Bone marrow (tissue), 2 donors: ENCODE results near the gene ROR2.

Source experiments
- DNase-seq, 2 donors: peaks; one replicate each; lab custom pipeline; 2025; lab: John Stamatoyannopoulos, UW

ROR2 gene

DNA sequence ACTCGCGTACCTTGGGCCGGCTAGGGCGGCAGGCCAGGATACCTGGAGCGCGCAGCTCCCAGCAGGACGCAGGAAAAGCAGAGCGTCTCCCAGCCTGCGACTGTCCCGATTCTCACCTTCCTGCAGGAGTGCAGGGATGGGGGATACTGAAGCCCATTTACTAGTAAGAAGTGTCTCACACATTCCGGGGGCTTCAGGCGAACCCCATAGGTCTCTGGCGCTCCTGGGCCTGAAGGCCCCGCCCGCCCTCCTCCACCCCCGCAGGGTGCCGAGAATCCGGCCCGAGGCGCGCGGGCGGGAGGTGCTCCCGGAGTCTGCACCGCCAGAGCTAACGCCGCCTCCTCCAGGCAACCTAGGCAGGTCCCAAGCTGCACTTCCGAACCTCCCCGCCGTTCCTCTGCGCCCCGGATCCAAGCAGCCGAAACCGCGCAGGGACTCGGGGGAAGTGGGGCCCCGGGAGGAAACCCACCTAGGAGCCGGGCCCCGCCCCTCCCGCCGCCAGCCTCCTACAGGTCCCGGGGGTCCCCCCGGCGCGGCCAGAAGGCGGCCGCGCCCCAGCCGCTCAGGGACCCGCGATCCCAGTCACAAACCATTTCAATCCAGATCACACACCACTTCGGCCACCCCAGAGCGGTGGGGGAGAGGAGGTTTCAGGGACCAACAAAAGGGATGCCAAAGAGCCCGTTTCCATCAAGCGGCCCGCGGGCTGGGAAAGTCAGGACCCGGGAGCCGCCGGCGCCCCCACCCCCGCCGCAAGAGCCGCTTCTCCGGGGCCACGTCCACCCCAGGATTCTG lies 1.2 kb downstream of the ROR2 start:
- DNase-seq = no peak

DNA sequence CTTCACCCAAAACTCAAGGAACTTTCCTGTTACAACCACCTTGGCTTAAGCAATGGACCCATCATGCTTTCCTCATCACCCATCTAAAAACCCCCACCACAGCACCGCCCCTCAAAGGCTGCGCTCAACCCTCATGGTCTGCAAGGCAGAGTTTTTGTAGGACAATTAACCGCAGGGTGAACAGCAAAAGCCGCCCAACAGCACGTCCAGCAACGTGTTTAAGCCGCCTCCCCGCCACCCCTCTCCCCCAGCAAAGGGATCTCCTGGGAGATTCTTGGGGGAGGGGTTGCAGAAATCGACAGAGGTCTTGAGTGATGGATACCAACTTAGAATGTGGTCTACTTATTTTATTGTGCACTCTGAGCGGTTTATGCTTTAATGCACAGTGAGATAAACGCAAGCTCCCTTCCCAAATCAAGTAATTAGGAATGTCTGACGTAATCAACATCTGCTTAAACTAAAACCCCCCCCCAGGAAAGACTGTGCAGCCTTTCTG lies 1.9 kb downstream of the ROR2 start:
- DNase-seq = no peak

DNA sequence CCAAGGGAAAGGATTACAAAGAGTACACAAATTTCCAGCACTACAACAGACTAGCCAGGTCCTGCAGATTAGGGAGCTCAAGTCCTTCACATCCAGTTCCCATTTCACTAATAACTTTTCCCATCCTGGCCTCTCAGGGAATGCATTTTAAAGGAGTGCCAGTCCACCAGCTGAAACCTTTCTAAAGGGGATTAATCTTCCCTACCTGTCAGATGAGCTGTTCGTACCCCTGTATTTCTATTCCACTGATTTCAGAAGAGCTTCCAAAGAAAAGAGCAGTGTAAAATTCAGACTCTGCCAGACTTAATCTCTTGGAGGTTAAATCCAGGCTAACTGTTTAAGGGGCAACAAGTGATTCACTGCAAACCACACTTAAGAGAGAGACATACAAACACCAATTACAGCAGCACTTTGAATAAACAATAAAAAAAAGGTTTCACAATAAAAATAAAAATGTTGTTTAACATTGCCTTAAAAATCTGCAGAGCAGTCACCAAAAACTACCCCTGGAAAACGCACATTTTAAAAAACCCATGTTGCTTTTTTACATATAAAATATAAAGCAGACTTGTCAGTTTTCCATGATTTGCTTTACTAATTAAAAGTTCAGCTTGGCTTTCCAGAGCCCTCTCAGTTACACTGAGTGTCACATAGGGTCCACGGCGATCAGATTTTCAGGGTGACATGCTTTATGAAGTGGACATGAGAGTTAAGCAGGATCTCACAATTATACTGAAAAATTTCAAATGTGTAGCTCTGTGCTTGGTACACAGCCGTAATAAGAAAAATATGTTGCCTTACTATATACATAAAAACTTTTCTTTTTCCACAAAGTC lies 3.2 kb downstream of the ROR2 start:
- DNase-seq = no peak

DNA sequence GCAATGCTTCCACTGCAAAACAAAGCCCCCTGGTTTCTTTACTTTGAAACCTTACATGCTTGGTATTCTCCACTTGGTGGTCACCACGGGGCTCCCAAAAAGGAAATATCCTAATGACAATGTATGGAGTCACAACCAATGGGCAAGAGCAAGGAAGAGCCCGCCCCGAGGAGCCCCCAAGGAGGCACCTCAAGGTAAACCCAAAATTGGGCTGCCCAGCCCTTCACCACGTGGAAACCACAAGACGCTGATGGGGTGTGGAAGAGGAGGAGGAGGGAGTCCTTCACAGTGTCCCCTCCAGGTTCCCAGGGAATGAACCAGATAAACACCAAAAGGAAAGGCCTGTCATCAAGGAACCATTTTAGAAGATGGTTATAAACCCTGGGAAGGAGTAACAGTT lies 3.8 kb downstream of the ROR2 start:
- DNase-seq = no peak

DNA sequence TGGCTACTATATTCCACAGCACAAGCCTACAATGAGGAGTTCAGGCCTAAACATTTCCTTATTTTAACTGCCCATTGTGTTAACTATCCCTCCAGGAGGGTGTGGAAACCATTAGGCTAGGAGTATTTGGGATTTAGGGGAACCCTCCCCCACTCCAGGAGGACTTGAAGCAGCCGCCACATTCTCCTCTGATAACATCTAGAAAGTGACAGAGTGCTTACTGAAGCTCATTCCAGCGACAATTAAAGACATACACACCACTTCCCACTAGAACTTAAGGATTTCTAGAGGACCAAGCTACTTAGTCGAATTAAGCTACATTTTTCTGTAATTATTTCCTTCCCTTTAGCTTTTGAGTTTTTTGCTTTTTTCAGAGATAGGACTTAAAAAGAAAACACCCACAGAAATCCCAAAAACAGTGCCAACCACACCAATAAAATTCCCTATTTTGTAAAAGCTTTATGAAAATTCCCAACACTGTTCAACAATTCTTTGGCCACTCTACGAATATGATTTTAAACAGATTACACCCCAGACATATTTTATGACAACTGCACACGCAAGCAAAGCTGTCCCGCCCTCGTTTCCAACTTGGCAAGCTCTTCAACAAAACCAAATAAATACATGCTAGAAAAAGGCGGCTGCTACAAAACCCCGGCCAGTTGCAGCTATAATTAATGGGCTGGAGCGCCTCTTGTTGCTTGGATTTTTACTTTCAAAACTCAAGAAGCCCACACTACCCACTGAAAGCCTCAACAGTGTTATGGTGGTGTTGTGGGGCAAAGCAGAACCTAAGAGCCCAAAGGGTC lies 4.5 kb downstream of the ROR2 start:
- no peak for DNase-seq

DNA sequence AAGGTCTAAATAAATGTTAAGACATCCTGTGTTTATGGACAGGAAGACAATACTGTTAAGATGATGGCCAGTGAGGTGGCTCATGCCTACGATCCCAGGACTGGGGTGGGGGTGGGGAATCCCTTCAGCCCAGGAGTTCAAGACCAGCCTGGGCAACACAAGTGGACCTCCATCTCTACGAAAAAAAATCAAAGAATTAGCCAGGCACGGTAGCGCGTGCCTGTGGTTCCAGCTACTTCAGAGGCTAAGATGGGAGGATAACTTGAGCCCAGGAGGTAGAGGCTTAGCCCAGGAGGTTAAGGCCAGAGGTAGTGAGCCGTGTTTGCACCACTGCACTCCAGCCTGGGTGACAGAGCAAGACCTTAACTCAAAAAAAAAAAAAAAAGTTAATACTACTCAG lies 5.3 kb downstream of the ROR2 start:
- DNase-seq = no peak

DNA sequence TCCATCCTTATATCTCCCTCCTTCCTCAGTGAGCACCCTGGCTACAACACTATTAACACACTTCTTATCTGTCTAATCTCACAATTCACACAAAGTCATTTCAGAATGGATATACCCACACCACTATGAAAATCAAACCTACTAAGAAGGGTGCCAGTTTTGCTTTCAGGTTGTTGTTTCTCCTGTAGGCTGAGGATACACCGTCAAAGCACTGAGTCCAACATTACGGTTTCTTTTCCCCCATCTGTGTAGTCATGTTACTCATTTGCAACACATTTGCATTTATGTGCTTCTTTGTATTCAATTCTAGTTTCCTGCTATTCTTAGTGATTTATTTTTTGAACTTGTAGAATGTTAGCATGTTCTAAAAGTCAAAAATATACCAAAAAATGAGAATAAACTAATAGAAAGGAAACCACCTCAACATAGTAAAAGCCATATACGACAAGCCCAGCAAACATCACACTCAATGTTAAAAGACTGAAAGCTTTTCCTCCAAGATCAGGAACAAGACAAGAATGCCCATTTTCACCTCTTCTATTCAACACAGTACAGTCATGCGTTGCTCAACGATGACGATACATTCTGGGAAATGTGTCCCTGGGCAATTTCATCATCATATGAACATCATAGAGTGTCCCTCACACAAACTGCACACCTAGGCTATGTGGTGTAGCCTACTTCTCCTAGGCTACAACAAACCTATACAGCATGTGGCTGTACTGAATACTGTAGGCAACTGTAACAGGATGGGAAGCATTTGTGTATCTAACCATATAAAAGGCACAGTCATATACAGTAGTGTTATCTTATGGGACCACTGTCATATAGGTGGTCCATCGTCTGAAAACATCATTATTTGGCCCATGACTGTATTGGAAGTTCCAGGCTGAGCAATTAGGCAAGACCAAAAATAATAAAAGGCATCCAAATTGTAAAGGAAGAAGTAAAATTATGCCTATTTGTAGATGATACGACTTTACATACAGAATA lies 6.3 kb downstream of the ROR2 start:
- no peak for DNase-seq

DNA sequence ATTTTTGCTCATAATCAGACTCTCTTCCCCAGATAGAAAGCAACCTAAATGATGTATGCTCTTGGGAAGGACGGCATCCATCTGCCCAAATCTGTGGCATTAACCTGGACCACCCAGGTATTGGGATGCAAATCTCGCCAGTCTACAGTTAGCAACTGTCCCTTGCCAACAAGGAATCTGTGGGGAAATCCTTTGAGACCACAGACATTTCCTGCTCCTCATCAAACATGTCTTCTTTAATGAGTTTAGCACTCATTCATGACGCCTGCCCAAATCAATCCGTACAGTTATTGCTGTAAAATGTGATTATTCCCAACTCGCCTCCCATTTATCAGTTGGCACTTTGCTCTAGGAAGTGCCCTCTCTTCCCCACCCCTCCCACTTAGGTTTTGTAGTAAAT lies 7.8 kb downstream of the ROR2 start:
- no peak for DNase-seq

DNA sequence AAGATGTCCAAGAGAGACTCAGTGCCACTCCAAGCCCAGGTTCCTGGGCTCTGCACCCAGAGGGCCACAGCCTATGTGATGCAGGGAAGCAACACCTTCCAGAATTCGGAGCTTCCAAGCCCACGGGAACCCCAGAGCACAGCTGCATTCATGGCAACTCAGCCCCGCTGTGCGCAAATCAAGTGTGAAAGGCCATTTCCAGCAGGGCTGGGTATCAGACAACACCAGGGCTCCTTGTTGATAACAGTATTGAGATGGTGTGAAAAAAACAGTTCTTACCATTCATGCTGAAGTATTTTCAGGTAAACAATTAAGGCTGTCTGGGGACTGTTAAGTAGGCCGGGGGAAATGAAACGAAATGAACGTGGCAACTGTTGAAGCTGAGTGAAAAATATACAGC lies 10.1 kb downstream of the ROR2 start:
- no peak for DNase-seq

DNA sequence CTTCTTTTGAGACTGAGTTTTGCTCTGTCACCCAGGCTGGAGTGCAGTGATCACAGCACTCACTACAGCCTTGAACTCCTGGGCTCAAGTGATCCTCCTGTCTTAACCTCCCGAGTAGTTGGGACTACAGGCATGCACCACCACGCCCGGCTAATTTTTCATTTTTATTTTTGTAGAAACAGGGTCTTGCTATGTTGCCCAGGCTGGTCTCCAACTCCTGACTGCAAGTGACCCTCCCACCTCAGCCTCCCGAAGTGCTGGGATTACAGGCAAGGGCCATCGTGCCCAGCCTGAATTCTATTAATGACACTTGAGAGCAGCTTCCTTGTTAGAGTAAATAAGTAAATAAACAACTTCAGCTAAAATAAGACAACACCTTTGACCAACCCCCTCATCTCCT lies 12.3 kb downstream of the ROR2 start:
- DNase-seq = no peak

DNA sequence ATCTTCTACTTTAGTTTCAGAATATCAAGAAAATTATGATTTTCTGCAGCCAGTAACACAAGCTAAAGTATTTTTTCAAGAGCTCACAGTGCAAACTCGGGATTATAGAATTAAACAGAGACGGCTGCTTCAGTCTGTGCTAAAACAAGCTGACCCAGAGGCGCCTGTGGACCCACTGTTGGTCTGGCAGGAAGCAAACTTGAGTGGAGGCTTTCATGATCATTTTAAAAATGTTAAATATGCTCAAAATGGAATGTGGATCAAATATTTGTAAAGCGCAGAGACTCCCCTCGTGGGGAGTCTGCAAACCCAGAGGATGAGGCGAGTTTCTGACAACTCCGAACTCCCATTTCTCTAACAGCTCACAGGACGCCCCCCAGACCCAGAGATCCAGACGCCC lies 13.0 kb downstream of the ROR2 start:
- no peak for DNase-seq

DNA sequence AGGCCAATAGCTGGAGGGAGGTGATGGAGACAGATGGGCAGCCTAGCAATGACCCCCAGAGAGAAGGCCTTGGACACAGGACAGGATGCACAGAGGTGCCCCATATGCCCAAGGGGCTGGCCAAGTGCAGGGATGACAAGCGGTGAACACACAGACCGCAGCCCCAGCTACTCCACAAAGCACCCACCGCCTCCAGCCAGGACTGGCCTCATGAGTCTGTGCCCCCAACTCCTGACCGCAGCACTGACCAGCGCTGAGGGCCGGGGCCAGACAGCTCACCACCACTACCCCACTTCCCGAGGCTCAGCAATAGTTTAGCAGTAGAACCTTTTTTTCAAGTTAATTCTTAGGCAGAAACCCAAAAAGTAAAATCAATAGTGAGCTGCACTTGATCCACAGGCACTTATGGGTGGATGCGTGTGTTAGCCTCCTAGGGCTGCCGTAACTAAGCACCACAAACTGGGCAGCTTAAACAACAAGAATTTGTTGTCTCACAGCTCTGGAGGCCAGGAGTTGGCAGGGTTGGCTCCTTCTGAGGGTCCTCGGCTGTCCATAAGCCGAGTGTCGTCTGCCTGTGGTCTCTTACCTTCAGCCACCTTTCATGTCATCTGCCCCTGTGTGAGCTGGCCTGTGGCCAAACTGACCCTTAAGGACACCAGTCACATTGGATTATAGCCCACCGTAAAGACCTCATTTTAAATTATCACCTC lies 14.1 kb downstream of the ROR2 start:
- DNase-seq = no peak

DNA sequence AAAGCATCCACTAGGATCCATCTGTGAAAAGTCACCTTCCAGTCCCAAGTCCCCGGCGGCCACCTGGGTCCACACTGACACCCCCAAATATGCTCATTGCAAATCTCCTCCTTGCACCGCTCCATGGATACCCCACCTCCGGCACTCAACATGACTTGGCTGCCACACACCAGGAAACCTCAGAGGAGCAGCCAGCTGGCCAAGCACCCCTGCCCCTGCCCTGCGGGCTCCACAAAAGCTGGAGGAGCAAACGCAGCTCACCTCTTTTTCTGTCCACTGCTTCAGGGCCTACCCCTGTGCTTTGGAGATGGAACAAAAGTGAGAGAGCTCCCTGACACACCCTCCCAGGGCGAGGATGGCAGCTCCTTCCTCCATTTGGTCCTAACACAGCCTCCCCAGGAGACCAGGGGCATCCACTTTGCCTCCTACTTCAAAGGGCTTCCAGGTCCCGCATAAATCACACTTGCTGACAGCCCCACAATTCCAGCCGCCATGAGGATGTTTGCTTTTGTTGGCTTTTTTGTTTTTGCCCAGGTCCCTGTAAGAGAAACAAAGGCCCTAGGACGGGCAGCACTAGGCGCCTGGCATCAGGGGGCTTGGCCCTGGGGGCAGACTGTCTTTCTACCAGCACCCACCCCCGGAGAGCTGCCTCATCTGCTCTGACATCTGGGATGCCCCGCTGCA lies 14.8 kb downstream of the ROR2 start:
- DNase-seq = no peak

DNA sequence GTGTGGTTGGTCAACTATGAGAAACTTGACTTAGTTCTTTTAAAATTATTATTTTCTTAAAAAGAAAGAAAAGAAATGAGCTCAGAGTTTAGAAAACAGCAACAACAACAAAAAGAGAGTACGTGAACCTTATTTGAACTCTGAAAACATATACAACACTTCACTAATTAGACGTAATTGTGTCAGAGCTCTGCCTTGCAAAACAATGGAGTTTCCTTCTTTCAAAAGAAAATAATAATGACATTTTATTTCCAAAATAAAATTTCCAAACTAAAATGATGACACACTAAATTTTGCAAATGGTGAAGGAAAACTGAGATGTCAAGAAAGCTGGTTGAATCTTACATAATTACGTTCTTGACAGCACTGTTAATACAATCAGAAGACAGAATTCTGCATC lies 15.4 kb downstream of the ROR2 start:
- DNase-seq = no peak

DNA sequence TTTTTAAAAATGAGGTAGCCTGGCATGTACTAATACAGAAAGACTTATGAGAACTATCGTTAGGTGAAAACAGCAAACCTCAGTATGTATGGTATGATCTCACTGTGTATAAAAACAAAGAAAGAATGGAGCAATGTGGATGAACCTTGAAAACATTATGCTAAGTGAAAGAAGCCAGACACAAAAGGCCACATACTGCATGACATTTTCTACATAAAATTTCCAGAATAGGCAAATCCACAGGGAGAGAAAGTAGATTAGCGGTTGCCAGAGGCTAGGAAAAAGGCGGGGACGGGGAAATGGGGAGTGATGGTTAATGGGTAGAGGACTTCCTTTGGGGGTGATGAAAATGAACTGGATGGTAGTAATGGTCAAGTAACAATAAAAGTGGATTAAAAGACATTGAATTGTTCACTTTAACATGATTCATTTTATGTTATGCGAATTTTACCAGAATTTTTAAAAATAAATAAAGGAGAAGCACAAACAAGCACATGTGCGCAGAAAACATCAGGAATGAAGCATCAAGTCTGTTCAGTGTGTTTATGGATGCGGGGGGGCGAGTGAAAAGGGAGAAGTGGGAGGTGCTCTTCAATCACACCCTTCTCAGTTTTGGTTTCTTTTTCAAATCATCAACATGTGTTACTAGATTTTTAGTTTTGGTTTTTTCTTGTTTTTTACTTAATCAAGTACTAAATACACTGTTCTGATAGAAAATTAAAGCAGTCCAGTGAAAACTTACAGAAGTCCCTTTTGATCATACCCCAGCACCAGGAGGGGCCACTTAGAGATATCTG lies 16.3 kb downstream of the ROR2 start:
- no peak for DNase-seq

DNA sequence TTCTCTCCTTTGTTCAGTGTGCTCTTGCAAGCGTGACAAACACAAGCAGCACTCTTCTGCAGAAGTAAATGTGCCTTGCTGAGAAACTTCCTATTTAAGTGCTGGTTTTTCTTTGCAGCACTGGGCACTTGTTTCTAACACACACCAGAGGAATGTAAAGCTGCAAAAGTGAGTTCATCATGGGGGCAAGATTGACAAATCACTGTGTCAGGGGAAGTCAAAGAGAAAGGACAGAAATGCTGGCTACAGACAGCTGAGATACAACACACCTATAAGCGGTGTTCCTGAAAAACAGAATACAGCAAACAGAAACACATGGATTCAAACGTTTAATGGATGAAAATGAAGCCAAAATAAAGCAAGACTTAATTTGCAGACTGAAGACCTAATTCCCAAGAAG lies 19.6 kb downstream of the ROR2 start:
- DNase-seq = no peak

DNA sequence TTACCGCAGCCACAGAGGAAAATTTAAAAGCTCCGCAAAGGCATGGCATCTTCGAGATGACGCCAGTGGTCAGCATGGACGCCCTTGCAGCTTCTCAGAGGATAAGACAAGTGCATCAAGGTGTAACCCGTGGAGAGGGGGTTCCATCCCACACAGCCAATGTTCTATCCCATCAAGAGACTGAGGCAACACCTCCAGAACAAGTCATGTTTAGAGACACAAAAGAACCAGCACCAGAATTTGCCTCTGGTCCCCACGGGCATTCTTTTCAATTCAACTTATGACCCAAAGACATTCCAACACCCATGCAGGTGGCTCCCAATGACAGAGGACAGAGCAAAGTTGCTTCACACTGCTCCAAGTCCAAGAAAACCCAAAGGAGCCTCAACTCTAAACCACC lies 20.7 kb downstream of the ROR2 start:
- no peak for DNase-seq

DNA sequence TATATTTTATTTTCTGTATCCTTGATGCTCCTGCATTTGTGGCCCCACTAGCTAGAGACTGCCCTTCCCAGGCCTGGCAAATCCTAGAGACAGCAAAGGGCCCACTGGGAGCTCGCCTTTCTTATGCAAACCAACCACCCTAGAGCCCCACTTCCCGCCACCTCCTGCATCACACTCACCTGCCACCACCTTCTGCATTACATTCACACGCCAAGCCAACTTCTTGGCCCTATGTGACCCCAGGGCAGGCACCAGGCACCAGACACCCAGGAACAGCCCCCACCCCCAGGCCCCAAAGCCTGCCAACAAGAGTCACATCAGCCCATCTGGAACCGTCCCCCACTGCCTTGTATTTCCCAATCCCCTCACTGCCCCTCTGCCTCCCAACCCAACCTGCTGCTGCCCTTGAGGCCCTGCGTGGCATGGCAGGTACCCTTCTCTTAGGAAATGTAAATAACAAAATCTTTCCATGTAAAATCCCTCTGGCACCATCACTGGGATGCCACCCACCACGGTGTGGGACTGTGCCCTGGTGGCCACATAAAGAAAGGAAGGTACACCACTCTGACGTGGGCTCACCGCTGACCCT lies 22.0 kb downstream of the ROR2 start:
- DNase-seq = no peak

DNA sequence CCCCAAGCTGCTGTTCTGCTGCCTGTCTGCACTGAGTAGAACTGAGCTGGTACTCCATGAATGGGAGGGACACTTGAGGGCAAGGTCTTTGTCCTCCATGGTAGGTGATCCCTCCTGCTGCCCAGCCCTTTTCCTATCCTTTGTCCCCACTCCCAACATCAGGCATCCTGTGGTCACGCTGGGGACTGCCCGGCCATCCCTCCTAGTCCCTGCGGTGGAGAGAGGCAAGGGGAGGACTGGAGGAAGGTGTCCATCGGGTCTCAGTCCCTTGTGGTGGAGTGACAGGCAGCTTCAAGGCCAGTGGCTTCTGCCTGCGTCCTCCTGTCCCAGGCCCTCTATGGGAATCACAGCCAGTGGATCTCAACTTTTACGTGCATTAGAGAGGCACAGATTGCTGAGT lies 25.9 kb downstream of the ROR2 start:
- no peak for DNase-seq
